WTC11 (cell line): Measurements from ENCODE around the gene MAP1B. TPM values are rescaled to one million over a fixed set of nuclear protein-coding genes. Genes with fewer than 3 reads are reported as not detected.

Experiments
- ATAC-seq: fragments of 200-7000 bp; cut with Tn5 transposase; 2 replicates; pipeline ENCODE4 v1.10.0; 2021; ENCODE audit warnings: mild to moderate bottlenecking, moderate library complexity
- CTCF ChIA-PET: fragments of 300-600 bp; sonication (Branson Sonifier 250); formaldehyde crosslinking; loops from one replicate; lab custom pipeline; 2021; ENCODE audit warnings: antibody characterized with exemption; lab: Charles Lee
- POLR2A ChIA-PET: fragments of 350-600 bp; sonication (Branson Sonifier 250); formaldehyde crosslinking; loops from one replicate; lab custom pipeline; 2021; ENCODE audit warnings: antibody characterized with exemption; lab: Charles Lee
- DNase-seq: peaks from one replicate; pipeline ENCODE4 v3.0.0; 2021; ENCODE audit warnings: low spot score
- H3K27ac Mint-ChIP-seq: 2 replicates; pipeline ENCODE4 v1.8.0; 2021; ENCODE audit warnings: mixed read lengths
- H3K27me3 Mint-ChIP-seq: 2 replicates; pipeline ENCODE4 v1.8.0; 2021; ENCODE audit warnings: low read depth, mild to moderate bottlenecking, moderate library complexity, mixed read lengths
- H3K36me3 Mint-ChIP-seq: 2 replicates; pipeline ENCODE4 v1.8.0; 2021; ENCODE audit warnings: mixed read lengths
- H3K4me1 Mint-ChIP-seq: 2 replicates; pipeline ENCODE4 v1.8.0; 2022; ENCODE audit warnings: mixed read lengths
- H3K4me3 Mint-ChIP-seq: 2 replicates; pipeline ENCODE4 v1.8.0; 2021; ENCODE audit warnings: mild to moderate bottlenecking, moderate library complexity, mixed read lengths
- H3K9me3 Mint-ChIP-seq: 2 replicates; pipeline ENCODE4 v1.8.0; 2021; ENCODE audit warnings: mixed read lengths
- ATF1 ChIP-seq: sonication (generic); formaldehyde crosslinking; IDR thresholded peaks from 2 replicates; pipeline ENCODE4 v1.8.1; 2023; ENCODE audit warnings: mild to moderate bottlenecking, moderate library complexity, missing genetic modification reagents
- ATF6 ChIP-seq: sonication (generic); formaldehyde crosslinking; IDR thresholded peaks from 2 replicates; pipeline ENCODE4 v1.8.1; 2023; ENCODE audit warnings: mild to moderate bottlenecking, missing genetic modification reagents
- CBFB ChIP-seq: sonication (generic); formaldehyde crosslinking; IDR thresholded peaks from 2 replicates; pipeline ENCODE4 v1.8.1; 2022; ENCODE audit warnings: mild to moderate bottlenecking, low read depth, missing genetic modification reagents
- CREM ChIP-seq: sonication (generic); formaldehyde crosslinking; IDR thresholded peaks from 2 replicates; pipeline ENCODE4 v1.8.1; 2022; ENCODE audit warnings: mild to moderate bottlenecking, missing genetic modification reagents, moderate library complexity
- CTCF ChIP-seq: fragments of 200-600 bp; IDR thresholded peaks from 2 replicates; pipeline ENCODE4 v1.8.0; 2022; ENCODE audit warnings: antibody characterized with exemption
- GABPB1 ChIP-seq: sonication (generic); formaldehyde crosslinking; IDR thresholded peaks from 2 replicates; pipeline ENCODE4 v1.8.1; 2023; ENCODE audit warnings: mild to moderate bottlenecking, missing genetic modification reagents
- GTF2I ChIP-seq: fragments of 250-450 bp; sonication (Bioruptor Pico); conservative IDR thresholded peaks from 2 replicates; pipeline ENCODE4 v1.4.0; 2021; ENCODE audit warnings: mild to moderate bottlenecking
- HMGA2 ChIP-seq: fragments of 250-450 bp; sonication (Bioruptor Pico); IDR thresholded peaks from 2 replicates; pipeline ENCODE4 v1.4.0; 2021; ENCODE audit warnings: mild to moderate bottlenecking, moderate library complexity
- JUN ChIP-seq: sonication (generic); formaldehyde crosslinking; IDR thresholded peaks from 2 replicates; pipeline ENCODE4 v1.8.0; 2023; ENCODE audit warnings: mild to moderate bottlenecking, missing genetic modification reagents
- MAX ChIP-seq: sonication (generic); formaldehyde crosslinking; IDR thresholded peaks from 2 replicates; pipeline ENCODE4 v1.8.0; 2022; ENCODE audit warnings: mild to moderate bottlenecking, missing genetic modification reagents
- MYBL2 ChIP-seq: sonication (generic); formaldehyde crosslinking; IDR thresholded peaks from 2 replicates; pipeline ENCODE4 v1.8.1; 2023; ENCODE audit warnings: mild to moderate bottlenecking, moderate library complexity, missing genetic modification reagents
- NFE2L1 ChIP-seq: sonication (generic); formaldehyde crosslinking; IDR thresholded peaks from 2 replicates; pipeline ENCODE4 v1.8.1; 2023; ENCODE audit warnings: missing genetic modification reagents
- NR2C2 ChIP-seq: sonication (generic); formaldehyde crosslinking; IDR thresholded peaks from 2 replicates; pipeline ENCODE4 v1.8.0; 2022; ENCODE audit warnings: mild to moderate bottlenecking, missing genetic modification reagents
- NR3C1 ChIP-seq: sonication (generic); formaldehyde crosslinking; conservative IDR thresholded peaks from 2 replicates; pipeline ENCODE4 v1.8.1; 2023; ENCODE audit warnings: low read depth, mild to moderate bottlenecking, missing genetic modification reagents
- RORB ChIP-seq: fragments of 250-450 bp; sonication (Bioruptor Pico); IDR thresholded peaks from 2 replicates; pipeline ENCODE4 v1.9.0; 2021; ENCODE audit warnings: mild to moderate bottlenecking
- SMAD3 ChIP-seq: sonication (generic); formaldehyde crosslinking; IDR thresholded peaks from 2 replicates; pipeline ENCODE4 v1.8.0; 2022; ENCODE audit warnings: missing genetic modification reagents, mild to moderate bottlenecking, borderline replicate concordance
- SOX15 ChIP-seq: fragments of 250-450 bp; sonication (Bioruptor Pico); IDR thresholded peaks from 2 replicates; pipeline ENCODE4 v1.9.0; 2021; ENCODE audit warnings: mild to moderate bottlenecking
- TEAD1 ChIP-seq: sonication (generic); formaldehyde crosslinking; IDR thresholded peaks from 2 replicates; pipeline ENCODE4 v1.8.0; 2022; ENCODE audit warnings: mild to moderate bottlenecking, missing genetic modification reagents
- ZMAT4 ChIP-seq: fragments of 250-450 bp; sonication (Bioruptor Pico); IDR thresholded peaks from 2 replicates; pipeline ENCODE4 v1.9.0; 2021; ENCODE audit warnings: mild to moderate bottlenecking
- total RNA-seq: library from RNA; stranded (reverse); gene quantifications from 3 replicates; pipeline ENCODE4 v1.2.3, GENCODE V29; 2021
- TF ChIP-seq, protein P1 (sequence below): sonication (generic); formaldehyde crosslinking; IDR thresholded peaks from 2 replicates; pipeline ENCODE4 v1.8.1; 2023; ENCODE audit warnings: mild to moderate bottlenecking, missing genetic modification reagents, moderate library complexity
- TF ChIP-seq, protein P2 (sequence below): fragments of 250-450 bp; sonication (Bioruptor Pico); IDR thresholded peaks from 2 replicates; pipeline ENCODE4 v1.9.0; 2021; ENCODE audit warnings: mild to moderate bottlenecking, borderline replicate concordance

The MAP1B gene
- total RNA-seq, 1 experiment from 2014 or later = 95.0 TPM

GRCh38 chr5:72134226-72134899 is 27.1 kb downstream of the MAP1B start (continued):
- TF ChIP-seq, protein P1, sequence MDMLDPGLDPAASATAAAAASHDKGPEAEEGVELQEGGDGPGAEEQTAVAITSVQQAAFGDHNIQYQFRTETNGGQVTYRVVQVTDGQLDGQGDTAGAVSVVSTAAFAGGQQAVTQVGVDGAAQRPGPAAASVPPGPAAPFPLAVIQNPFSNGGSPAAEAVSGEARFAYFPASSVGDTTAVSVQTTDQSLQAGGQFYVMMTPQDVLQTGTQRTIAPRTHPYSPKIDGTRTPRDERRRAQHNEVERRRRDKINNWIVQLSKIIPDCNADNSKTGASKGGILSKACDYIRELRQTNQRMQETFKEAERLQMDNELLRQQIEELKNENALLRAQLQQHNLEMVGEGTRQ = no peak
- TF ChIP-seq NR2C2 (no peak), HMGA2 (no peak), ATF6 (no peak), CREM (CRISPR knock-in tag) (no peak), JUN (CRISPR knock-in tag) (no peak), TEAD1 (CRISPR knock-in tag) (no peak)
- TF ChIP-seq, protein P2, sequence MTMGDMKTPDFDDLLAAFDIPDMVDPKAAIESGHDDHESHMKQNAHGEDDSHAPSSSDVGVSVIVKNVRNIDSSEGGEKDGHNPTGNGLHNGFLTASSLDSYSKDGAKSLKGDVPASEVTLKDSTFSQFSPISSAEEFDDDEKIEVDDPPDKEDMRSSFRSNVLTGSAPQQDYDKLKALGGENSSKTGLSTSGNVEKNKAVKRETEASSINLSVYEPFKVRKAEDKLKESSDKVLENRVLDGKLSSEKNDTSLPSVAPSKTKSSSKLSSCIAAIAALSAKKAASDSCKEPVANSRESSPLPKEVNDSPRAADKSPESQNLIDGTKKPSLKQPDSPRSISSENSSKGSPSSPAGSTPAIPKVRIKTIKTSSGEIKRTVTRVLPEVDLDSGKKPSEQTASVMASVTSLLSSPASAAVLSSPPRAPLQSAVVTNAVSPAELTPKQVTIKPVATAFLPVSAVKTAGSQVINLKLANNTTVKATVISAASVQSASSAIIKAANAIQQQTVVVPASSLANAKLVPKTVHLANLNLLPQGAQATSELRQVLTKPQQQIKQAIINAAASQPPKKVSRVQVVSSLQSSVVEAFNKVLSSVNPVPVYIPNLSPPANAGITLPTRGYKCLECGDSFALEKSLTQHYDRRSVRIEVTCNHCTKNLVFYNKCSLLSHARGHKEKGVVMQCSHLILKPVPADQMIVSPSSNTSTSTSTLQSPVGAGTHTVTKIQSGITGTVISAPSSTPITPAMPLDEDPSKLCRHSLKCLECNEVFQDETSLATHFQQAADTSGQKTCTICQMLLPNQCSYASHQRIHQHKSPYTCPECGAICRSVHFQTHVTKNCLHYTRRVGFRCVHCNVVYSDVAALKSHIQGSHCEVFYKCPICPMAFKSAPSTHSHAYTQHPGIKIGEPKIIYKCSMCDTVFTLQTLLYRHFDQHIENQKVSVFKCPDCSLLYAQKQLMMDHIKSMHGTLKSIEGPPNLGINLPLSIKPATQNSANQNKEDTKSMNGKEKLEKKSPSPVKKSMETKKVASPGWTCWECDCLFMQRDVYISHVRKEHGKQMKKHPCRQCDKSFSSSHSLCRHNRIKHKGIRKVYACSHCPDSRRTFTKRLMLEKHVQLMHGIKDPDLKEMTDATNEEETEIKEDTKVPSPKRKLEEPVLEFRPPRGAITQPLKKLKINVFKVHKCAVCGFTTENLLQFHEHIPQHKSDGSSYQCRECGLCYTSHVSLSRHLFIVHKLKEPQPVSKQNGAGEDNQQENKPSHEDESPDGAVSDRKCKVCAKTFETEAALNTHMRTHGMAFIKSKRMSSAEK (CRISPR knock-in tag) = no peak
- TF ChIP-seq, all 79 proteins: peak for 0

DNA sequence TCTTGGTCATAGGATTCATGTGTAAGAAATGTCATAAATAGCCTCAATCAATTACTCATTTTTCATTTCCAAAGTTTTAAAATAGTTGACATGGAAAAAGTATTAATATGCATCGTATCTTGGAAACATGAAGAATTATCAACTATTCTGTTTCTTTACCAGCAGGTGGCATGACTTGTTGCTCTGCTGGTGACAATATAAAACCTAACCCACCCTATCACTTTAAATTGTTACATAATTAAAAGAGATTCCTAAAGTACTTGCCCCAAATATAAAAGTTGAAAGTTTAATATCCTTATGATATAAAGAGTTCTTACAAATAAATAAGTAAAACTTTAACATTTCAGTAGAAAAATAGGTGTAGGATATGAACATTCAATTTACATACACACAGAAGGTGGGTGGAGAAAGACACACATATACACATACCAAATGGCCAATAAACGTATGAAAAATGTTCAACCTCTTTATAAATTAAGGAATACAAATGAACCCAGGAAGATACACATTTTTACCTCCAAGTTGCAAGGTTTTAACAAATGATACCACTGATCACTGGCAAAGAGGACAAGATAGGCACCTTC is 30.6 kb downstream of the MAP1B start:
- TF ChIP-seq RORB (CRISPR knock-in tag) = no peak
- TF ChIP-seq CTCF = 0 out of 2 replicates have a peak, but pooled peaks have one; percentile 18
- no peak for TF ChIP-seq GABPB1 (CRISPR knock-in tag)
- ATAC-seq (no peak), DNase-seq (no peak)
- Mint-ChIP-seq H3K27me3 (no peaks in the 10 kb centered on the region), H3K36me3 (no peaks in the 10 kb centered on the region), H3K4me3 (no peak overlapping the region), H3K4me1 (peaks cover 39% of the 10 kb centered on the region), H3K27ac (no peak overlapping the region), H3K9me3 (no peaks in the 10 kb centered on the region)
- CTCF ChIA-PET = no interaction called here
- POLR2A ChIA-PET = no interaction called here

DNA sequence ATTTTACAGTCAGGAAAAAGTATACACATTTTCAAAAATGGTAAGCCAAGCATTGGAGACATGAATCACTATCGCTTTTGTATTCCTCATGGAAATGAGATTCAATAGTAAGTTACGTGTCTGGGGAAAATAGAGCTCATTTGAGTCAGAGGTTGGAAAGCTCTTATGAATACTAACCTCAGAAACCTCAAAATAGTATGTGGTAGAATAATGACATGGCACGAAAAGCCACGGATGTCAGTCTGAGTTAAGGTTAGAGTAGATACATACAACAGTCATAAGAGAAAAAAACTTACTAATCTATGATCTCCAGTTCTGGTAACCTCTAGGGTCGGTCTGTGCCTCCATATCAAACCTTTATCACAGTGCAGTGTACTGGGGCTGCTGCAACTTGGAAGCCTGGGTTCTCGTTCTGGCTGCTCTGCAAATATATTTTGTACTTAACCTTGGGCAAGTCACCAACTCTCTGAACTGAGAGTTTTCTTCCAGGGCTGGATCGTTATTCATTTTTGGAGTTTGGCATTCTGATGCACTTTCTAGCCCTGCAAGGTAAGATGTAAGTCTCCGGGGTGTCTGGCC is 31.8 kb downstream of the MAP1B start:
- no peak for ATAC-seq
- Mint-ChIP-seq H3K36me3 (no peaks in the 10 kb centered on the region), H3K4me1 (peaks cover 32% of the 10 kb centered on the region), H3K4me3 (no peak overlapping the region), H3K27ac (no peak overlapping the region), H3K27me3 (no peaks in the 10 kb centered on the region), H3K9me3 (no peaks in the 10 kb centered on the region)
- CTCF ChIA-PET = no interaction called here
- POLR2A ChIA-PET = no interaction called here
- no peak for DNase-seq
- no peak for TF ChIP-seq ZMAT4 (CRISPR knock-in tag)
- TF ChIP-seq SMAD3 (CRISPR knock-in tag) = no peak
- no peak for TF ChIP-seq CBFB (CRISPR knock-in tag)
- TF ChIP-seq NFE2L1 (CRISPR knock-in tag) = no peak
- TF ChIP-seq NR3C1 (CRISPR knock-in tag) = no peak
- no peak for TF ChIP-seq MAX (CRISPR knock-in tag)
- TF ChIP-seq ATF1 = no peak
- TF ChIP-seq SOX15 (CRISPR knock-in tag) = no peak
- TF ChIP-seq MYBL2 (CRISPR knock-in tag) = no peak
- TF ChIP-seq GTF2I = no peak
